HCT116 (cell line): ENCODE results near the gene ZEB2. TPM values are rescaled to one million over a fixed set of nuclear protein-coding genes. Genes with fewer than 3 reads are reported as not detected.

ENCODE experiments used
- ATAC-seq: fragments of 200-7000 bp; cut with Tn5 transposase; 2 replicates; pipeline ENCODE4 v1.9.1; 2020; ENCODE audit warnings: mild to moderate bottlenecking, moderate library complexity
- BruUV-seq: library from RNA; stranded (reverse); fragments of 400-500 nt; replicated peaks from 2 replicates; lab custom pipeline; 2021; lab: Mats Ljungman, UMichigan
- CTCF ChIA-PET: fragments of 300-600 bp; sonication (Branson Sonifier 250); formaldehyde crosslinking; loops from one replicate; lab custom pipeline; 2021; ENCODE audit warnings: antibody characterized with exemption; lab: Charles Lee
- POLR2A ChIA-PET: fragments of 300-600, 350-600 bp; sonication (Branson Sonifier 250); formaldehyde crosslinking; loops from one replicate; lab custom pipeline; 2021; ENCODE audit warnings: antibody characterized with exemption; lab: Charles Lee
- RAD21 ChIA-PET, 2 experiments: fragments of 300-600 bp; sonication (Branson Sonifier 250); formaldehyde crosslinking; loops; one replicate each; lab custom pipeline; 2023; ENCODE audit warnings: low total read pairs in 2 of 2; ENCODE audit not compliant: uncharacterized antibody in 2 of 2, unreplicated experiment in 2 of 2, low non-redundant PET in 1 of 2; lab: Charles Lee
- DNase-seq: peaks from one replicate; pipeline ENCODE4 v3.0.0-alpha.2; 2010; ENCODE audit warnings: low read depth, low spot score
- H2AFZ ChIP-seq: fragments of 200-600 bp; shearing (Covaris generic), sonication (generic); 2 replicates; pipeline ENCODE4 v1.6.1; 2017; ENCODE audit warnings: low read depth, mixed run types, mixed read lengths, antibody characterized with exemption, low read length; ENCODE audit not compliant: poor library complexity, severe bottlenecking
- H3K27ac ChIP-seq: 2 replicates; pipeline ENCODE4 v1.5.1; 2012; ENCODE audit warnings: low read depth, low read length
- H3K27me3 ChIP-seq: fragments of 200-600 bp; sonication (generic); 2 replicates; pipeline ENCODE4 v1.6.1; 2016; ENCODE audit warnings: mixed run types, low read length, mixed read lengths; ENCODE audit not compliant: insufficient read depth
- H3K36me3 ChIP-seq, 2 experiments: fragments of 200-500 bp in 1 of 2; fragments of 200-600 bp in 1 of 2; sonication (Bioruptor generic) in 1 of 2; sonication (generic) in 1 of 2; 2 replicates each; pipeline versions ENCODE4 v1.5.1 to v1.6.1; 2014 to 2016; ENCODE audit warnings: low read length in 2 of 2, inconsistent platforms in 1 of 2, mixed read lengths in 1 of 2, mixed run types in 1 of 2; ENCODE audit not compliant: insufficient read depth in 2 of 2, control insufficient read depth in 1 of 2
- H3K4me1 ChIP-seq, 2 experiments: fragments of 200-600 bp in 1 of 2; sonication (generic) in 1 of 2; 2 replicates each; pipeline versions ENCODE4 v1.5.1 to v1.6.1; 2012 to 2017; ENCODE audit warnings: low read length in 2 of 2, inconsistent platforms in 1 of 2, mild to moderate bottlenecking in 1 of 2, mixed read lengths in 1 of 2, mixed run types in 1 of 2, moderate library complexity in 1 of 2; ENCODE audit not compliant: insufficient read depth in 2 of 2, control insufficient read depth in 1 of 2
- H3K4me2 ChIP-seq: fragments of 200-600 bp; sonication (generic); 2 replicates; pipeline ENCODE4 v1.6.1; 2017; ENCODE audit warnings: mixed run types, low read length, mixed read lengths
- H3K4me3 ChIP-seq, 2 experiments: fragments of 200-600 bp in 1 of 2; sonication (generic) in 1 of 2; replicated peaks in 1 of 2; 2 replicates each; pipeline ENCODE4 v1.5.1; 2011 to 2016; ENCODE audit warnings: low read length in 2 of 2, control low read depth in 1 of 2, low read depth in 1 of 2, mild to moderate bottlenecking in 1 of 2, mixed read lengths in 1 of 2, mixed run types in 1 of 2
- H3K79me2 ChIP-seq: fragments of 200-600 bp; sonication (generic); 2 replicates; pipeline ENCODE4 v1.6.1; 2017; ENCODE audit warnings: mild to moderate bottlenecking, mixed run types, low read length, moderate library complexity, mixed read lengths; ENCODE audit not compliant: insufficient read depth
- H3K9ac ChIP-seq: fragments of 200-600 bp; sonication (generic); 2 replicates; pipeline ENCODE4 v1.6.1; 2016; ENCODE audit warnings: low read length, mixed read lengths
- H3K9me2 ChIP-seq: fragments of 200-600 bp; sonication (generic), shearing (Covaris generic); 2 replicates; pipeline ENCODE4 v1.6.1; 2017; ENCODE audit warnings: mixed run types, mild to moderate bottlenecking, moderate library complexity; ENCODE audit not compliant: insufficient read depth
- H3K9me3 ChIP-seq, 2 experiments: fragments of 200-500 bp in 1 of 2; fragments of 200-600 bp in 1 of 2; sonication (Bioruptor generic) in 1 of 2; sonication (generic) in 1 of 2; 2 replicates each; pipeline ENCODE4 v1.6.1; 2014 to 2017; ENCODE audit warnings: low read length in 2 of 2, mixed read lengths in 2 of 2, inconsistent platforms in 1 of 2, low read depth in 1 of 2, mild to moderate bottlenecking in 1 of 2, mixed run types in 1 of 2, moderate library complexity in 1 of 2; ENCODE audit not compliant: control insufficient read depth in 1 of 2, insufficient read depth in 1 of 2
- H4K20me1 ChIP-seq: fragments of 200-600 bp; sonication (generic), shearing (Covaris generic); 2 replicates; pipeline ENCODE4 v1.6.1; 2017; ENCODE audit warnings: mixed run types, mild to moderate bottlenecking, moderate library complexity; ENCODE audit not compliant: insufficient read depth
- EZH2 ChIP-seq: fragments of 200-600 bp; sonication (generic); IDR thresholded peaks from 2 replicates; pipeline ENCODE4 v1.6.1; 2017; ENCODE audit warnings: antibody characterized with exemption, mixed run types
- EZH2phosphoT487 ChIP-seq: fragments of 200-600 bp; IDR thresholded peaks from 2 replicates; pipeline ENCODE4 v1.6.1; 2018; ENCODE audit warnings: antibody characterized with exemption, borderline replicate concordance
- MAX ChIP-seq: IDR thresholded peaks from 2 replicates; pipeline ENCODE4 v1.6.1; 2012
- POLR2AphosphoS5 ChIP-seq: IDR thresholded peaks from 2 replicates; pipeline ENCODE4 v1.6.1; 2011; ENCODE audit warnings: mild to moderate bottlenecking, low read depth, low read length, moderate library complexity
- SP1 ChIP-seq: IDR thresholded peaks from 2 replicates; pipeline ENCODE4 v1.6.1; 2012; ENCODE audit warnings: low read depth
- ZFX ChIP-seq: fragments of 450-650 bp; IDR thresholded peaks from 2 replicates; pipeline ENCODE4 v1.6.1; 2017
- ZNF274 ChIP-seq: fragments of 200-500 bp; sonication (Bioruptor generic); IDR thresholded peaks from 2 replicates; pipeline ENCODE4 v1.6.1; 2014; ENCODE audit warnings: mild to moderate bottlenecking, low read depth, low read length, inconsistent platforms
- intact Hi-C: fragments of 100-400 bp; cut with micrococcal nuclease; formaldehyde crosslinking; loops from 2 replicates; pipeline ENCODE4 v1.10.0; 2022
- total RNA-seq: library from RNA; stranded (reverse); gene quantifications from one replicate; pipeline ENCODE4 v1.2.1, GENCODE V29; 2021; ENCODE audit not compliant: unreplicated experiment

ZEB2 gene
- total RNA-seq, 1 experiment from 2014 or later, result 0.81 TPM

- no peak for TF ChIP-seq EZH2
- no peak for TF ChIP-seq ZNF274
- no peak for TF ChIP-seq MAX
- no peak for TF ChIP-seq SP1
- no peak for TF ChIP-seq ZFX
- TF ChIP-seq POLR2AphosphoS5, result no peak
- DNase-seq (no peak), ATAC-seq (no peak)
- H3K36me3 ChIP-seq, result no peaks in the 10 kb centered on the region
- no peak overlapping the region for H3K4me2 ChIP-seq
- ChIA-PET POLR2A (no interaction called here), CTCF (no interaction called here), RAD21 (no interaction called here)
- no peak overlapping the region for H3K27ac ChIP-seq
- no peaks in the 10 kb centered on the region for H3K9me2 ChIP-seq
- no peaks in the 10 kb centered on the region for H3K4me1 ChIP-seq
- H3K79me2 ChIP-seq, result no peaks in the 10 kb centered on the region
- intact Hi-C loops, result no loop called here
- no peak overlapping the region for H3K4me3 ChIP-seq
- BruUV-seq, result no TSS peak
- H3K27me3 ChIP-seq, result no peaks in the 10 kb centered on the region
- no peak overlapping the region for H2AFZ ChIP-seq
- H3K9ac ChIP-seq, result no peak overlapping the region
- H3K9me3 ChIP-seq, result no peaks in the 10 kb centered on the region
- no peaks in the 10 kb centered on the region for H4K20me1 ChIP-seq
These were observed 30.5 kb downstream of the ZEB2 start for GRCh38 chr2:144489315-144489916.

DNA sequence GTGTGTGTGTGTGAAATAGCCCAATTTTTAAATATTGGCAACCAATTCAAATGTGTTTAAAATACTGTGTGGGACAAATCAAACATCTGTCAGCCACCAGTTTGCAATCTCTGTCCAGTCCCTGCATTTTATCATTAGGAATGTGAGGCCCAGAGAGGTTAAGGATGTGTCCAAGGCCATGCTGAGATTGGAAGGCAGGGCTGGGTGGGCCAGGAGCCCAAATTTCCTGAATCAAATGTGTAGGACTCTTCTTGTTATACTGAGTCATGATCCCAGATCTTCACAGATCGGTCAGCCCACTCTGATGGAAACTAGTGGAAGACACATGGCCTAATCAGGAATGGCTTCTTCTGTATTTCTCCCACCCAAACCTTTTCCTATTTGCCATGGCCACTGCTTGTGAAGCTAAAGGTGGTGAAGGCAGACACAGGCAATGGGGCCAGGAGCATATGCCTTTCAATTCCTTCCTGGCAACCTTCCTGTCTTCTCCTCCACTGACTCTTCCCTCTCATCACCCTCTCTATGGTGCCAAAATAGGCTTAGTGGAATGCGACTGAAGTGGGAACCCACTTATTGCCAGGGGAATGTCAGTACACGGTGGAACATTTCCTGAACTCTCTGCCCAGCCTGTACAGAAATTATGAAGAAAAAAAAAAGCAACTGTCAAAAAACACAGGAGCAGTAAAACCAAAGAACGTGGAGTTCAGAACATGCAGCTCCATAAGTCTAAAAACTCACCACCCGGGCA is 35.5 kb downstream of the ZEB2 start:
- CTCF ChIA-PET, result no interaction called here
- Histone ChIP-seq H3K9me3 (no peaks in the 10 kb centered on the region), H3K9me2 (no peaks in the 10 kb centered on the region), H3K36me3 (no peaks in the 10 kb centered on the region), H3K4me3 (no peak overlapping the region), H3K4me2 (no peak overlapping the region), H3K27ac (no peak overlapping the region), H3K27me3 (no peaks in the 10 kb centered on the region), H3K79me2 (no peaks in the 10 kb centered on the region), H2AFZ (no peak overlapping the region), H3K9ac (no peak overlapping the region), H4K20me1 (no peaks in the 10 kb centered on the region), H3K4me1 (no peaks in the 10 kb centered on the region)
- BruUV-seq, result no TSS peak
- POLR2A ChIA-PET, result no interaction called here
- DNase-seq, result no peak
- TF ChIP-seq MAX, result no peak
- TF ChIP-seq EZH2phosphoT487, result no peak
- RAD21 ChIA-PET, result no interaction called here
- no peak for ATAC-seq
- intact Hi-C loops, result no loop called here
